Breast epithelium (tissue), 3 donors: ENCODE results near the gene F8.

Experiments
- POLR2AphosphoS5 ChIP-seq, 3 donors: sonication (generic); formaldehyde crosslinking; IDR thresholded peaks; one replicate each; pipeline ENCODE4 v1.6.1; 2017; ENCODE audit warnings: antibody characterized with exemption in 3 of 3
- TF ChIP-seq, protein P1 (sequence below), 3 donors: fragments of 450-650 bp; IDR thresholded peaks; one replicate each; pipeline ENCODE4 v1.5.1; 2016 to 2017; ENCODE audit warnings: antibody characterized with exemption in 3 of 3, mild to moderate bottlenecking in 3 of 3, moderate library complexity in 3 of 3

DNA sequence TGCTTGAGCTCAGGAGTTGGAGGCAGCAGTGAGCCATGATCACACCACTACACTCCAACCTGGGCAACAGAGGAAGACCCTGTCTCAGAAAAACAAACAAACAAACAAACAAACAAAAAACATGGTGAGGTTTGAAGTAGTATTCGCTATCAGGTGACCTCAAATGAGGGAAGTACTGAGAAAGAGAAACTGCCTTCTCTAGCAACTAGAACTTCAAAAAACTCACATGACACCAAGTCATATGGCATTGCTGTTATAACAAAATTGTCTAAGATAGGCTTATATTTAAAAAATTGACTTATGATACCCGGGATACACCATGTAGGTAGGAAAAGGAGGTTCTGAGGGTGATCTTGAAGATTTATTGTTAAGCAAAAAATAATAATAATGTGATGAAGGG is 227.5 kb downstream of the F8 start:
- TF ChIP-seq, protein P1, sequence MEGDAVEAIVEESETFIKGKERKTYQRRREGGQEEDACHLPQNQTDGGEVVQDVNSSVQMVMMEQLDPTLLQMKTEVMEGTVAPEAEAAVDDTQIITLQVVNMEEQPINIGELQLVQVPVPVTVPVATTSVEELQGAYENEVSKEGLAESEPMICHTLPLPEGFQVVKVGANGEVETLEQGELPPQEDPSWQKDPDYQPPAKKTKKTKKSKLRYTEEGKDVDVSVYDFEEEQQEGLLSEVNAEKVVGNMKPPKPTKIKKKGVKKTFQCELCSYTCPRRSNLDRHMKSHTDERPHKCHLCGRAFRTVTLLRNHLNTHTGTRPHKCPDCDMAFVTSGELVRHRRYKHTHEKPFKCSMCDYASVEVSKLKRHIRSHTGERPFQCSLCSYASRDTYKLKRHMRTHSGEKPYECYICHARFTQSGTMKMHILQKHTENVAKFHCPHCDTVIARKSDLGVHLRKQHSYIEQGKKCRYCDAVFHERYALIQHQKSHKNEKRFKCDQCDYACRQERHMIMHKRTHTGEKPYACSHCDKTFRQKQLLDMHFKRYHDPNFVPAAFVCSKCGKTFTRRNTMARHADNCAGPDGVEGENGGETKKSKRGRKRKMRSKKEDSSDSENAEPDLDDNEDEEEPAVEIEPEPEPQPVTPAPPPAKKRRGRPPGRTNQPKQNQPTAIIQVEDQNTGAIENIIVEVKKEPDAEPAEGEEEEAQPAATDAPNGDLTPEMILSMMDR (IDR thresholded peaks at IDR 0.05), result no peak
- TF ChIP-seq POLR2AphosphoS5 (IDR thresholded peaks at IDR 0.05), result no peak
